Suprapubic skin (tissue), 4 donors: ENCODE results near the gene JOSD1. TPM values are rescaled to one million over a fixed set of nuclear protein-coding genes. Genes with fewer than 3 reads are reported as not detected.

Experiments used
- DNase-seq, 2 donors: peaks; one replicate each; pipeline ENCODE4 v3.0.0-alpha.2; 2019; ENCODE audit warnings: low spot score in 2 of 2
- H3K27ac ChIP-seq: fragments of 200-600 bp; sonication (generic); one replicate; pipeline ENCODE4 v1.5.1; 2019
- H3K27me3 ChIP-seq: fragments of 200-600 bp; sonication (generic); one replicate; pipeline ENCODE4 v1.5.1; 2019
- H3K36me3 ChIP-seq: fragments of 200-600 bp; sonication (generic); one replicate; pipeline ENCODE4 v1.5.1; 2019
- H3K4me1 ChIP-seq: fragments of 200-600 bp; sonication (generic); one replicate; pipeline ENCODE4 v1.5.1; 2019
- H3K4me3 ChIP-seq: fragments of 200-600 bp; sonication (generic); one replicate; pipeline ENCODE4 v1.5.1; 2019; ENCODE audit warnings: mild to moderate bottlenecking
- H3K9me3 ChIP-seq: fragments of 200-600 bp; sonication (generic); one replicate; pipeline ENCODE4 v1.5.1; 2019
- EP300 ChIP-seq: sonication (generic); formaldehyde crosslinking; IDR thresholded peaks from one replicate; pipeline ENCODE4 v1.6.1; 2017; ENCODE audit warnings: antibody characterized with exemption
- POLR2A ChIP-seq, 2 donors: fragments of 450-650 bp; IDR thresholded peaks; one replicate each; pipeline ENCODE4 v1.6.1; 2017; ENCODE audit warnings: antibody characterized with exemption in 2 of 2, mild to moderate bottlenecking in 2 of 2, moderate library complexity in 2 of 2
- POLR2AphosphoS5 ChIP-seq, 3 donors: sonication (generic); formaldehyde crosslinking; IDR thresholded peaks; one replicate each; pipeline ENCODE4 v1.6.1; 2017; ENCODE audit warnings: antibody characterized with exemption in 3 of 3
- WGBS: methylation state at CpG from one replicate; pipeline ENCODE4 v1.1.5; 2018; 5-methylcytosine and 5-hydroxymethylcytosine counted together
- total RNA-seq, 4 donors: library from RNA; depleted of rRNA; stranded (reverse); fragments of >200 nt; gene quantifications; one replicate each; pipeline ENCODE4 v1.1.0, GENCODE V29; 2016
- TF ChIP-seq, protein P1 (sequence below), 2 donors: fragments of 200-600 bp in 1 of 2; fragments of 450-650 bp in 1 of 2; sonication (generic) in 1 of 2; IDR thresholded peaks; one replicate each; pipeline ENCODE4 v1.5.1; 2016 to 2019; ENCODE audit warnings: antibody characterized with exemption in 2 of 2, mild to moderate bottlenecking in 1 of 2, moderate library complexity in 1 of 2

The JOSD1 gene
- total RNA-seq, 4 donors from 2014 or later: 51.4 to 87.4 (median 62.3) TPM

DNA sequence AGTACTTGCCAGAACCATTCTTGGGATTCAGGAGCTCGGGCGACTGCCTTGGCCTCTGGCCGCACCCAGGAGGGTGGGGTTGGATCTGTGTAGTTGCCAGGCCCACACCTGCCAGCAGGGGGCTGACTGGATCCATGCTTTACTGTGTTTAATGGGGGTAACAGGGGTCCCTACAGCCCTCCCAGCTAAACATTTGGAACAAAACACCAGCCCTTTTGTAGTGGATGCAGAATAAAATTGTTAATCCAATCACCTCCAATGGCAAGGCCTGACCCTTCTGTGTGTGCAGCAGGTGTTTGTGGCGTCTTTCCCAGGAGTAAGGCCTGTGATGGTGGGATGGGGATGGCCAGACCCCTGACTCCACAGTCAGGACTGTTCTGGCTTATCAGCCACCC lies 32.6 kb upstream of the JOSD1 start:
- TF ChIP-seq, protein P1, sequence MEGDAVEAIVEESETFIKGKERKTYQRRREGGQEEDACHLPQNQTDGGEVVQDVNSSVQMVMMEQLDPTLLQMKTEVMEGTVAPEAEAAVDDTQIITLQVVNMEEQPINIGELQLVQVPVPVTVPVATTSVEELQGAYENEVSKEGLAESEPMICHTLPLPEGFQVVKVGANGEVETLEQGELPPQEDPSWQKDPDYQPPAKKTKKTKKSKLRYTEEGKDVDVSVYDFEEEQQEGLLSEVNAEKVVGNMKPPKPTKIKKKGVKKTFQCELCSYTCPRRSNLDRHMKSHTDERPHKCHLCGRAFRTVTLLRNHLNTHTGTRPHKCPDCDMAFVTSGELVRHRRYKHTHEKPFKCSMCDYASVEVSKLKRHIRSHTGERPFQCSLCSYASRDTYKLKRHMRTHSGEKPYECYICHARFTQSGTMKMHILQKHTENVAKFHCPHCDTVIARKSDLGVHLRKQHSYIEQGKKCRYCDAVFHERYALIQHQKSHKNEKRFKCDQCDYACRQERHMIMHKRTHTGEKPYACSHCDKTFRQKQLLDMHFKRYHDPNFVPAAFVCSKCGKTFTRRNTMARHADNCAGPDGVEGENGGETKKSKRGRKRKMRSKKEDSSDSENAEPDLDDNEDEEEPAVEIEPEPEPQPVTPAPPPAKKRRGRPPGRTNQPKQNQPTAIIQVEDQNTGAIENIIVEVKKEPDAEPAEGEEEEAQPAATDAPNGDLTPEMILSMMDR (IDR thresholded peaks at IDR 0.05): peak; percentile 49 to 73
- no peak for TF ChIP-seq POLR2A (IDR thresholded peaks at IDR 0.05)
- DNase-seq: no peak
- no peaks in the 10 kb centered on the region for H3K9me3 ChIP-seq
- no peak overlapping the region for H3K4me3 ChIP-seq
- peak overlapping the region; percentile 37 for H3K27ac ChIP-seq
- WGBS: 40% methylated on average over 4 of the region's 4 CpGs
- peaks cover 77% of the 10 kb centered on the region for H3K36me3 ChIP-seq
- H3K27me3 ChIP-seq: no peaks in the 10 kb centered on the region
- H3K4me1 ChIP-seq: peaks cover 27% of the 10 kb centered on the region

DNA sequence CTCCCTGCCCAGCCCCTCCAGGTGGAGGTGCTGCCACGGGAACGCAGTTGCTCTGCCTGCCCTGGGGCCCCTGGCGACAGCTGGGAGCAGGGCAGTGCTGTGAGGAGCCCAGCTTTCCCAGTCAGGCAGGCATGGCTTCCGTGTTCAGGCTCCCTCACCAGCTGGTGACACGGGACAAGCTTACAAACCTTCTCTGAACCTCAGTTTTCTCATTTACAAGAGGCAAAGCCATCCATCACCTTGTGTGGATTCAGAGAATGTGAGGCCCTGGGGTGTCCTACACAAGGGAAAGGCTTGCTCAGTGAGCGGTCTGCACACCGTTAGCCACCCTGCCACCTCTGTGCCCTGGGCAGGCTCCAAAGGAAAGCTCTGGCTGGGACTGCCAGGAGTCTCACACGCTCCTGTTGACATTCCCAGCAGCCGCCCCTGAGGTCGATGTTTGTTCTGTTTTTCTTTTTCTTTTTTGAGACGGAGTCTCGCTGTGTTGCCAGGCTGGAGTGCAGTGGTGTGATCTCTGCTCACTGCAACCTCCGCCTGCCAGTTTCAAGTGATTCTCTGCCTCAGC lies 31.6 kb upstream of the JOSD1 start:
- no peak overlapping the region for H3K4me3 ChIP-seq
- no peak for DNase-seq
- H3K4me1 ChIP-seq: peaks cover 27% of the 10 kb centered on the region
- TF ChIP-seq EP300: no peak
- TF ChIP-seq, protein P1 (IDR thresholded peaks at IDR 0.05): no peak
- no peak for TF ChIP-seq POLR2A (IDR thresholded peaks at IDR 0.05)
- no peak for TF ChIP-seq POLR2AphosphoS5 (IDR thresholded peaks at IDR 0.05)
- H3K27me3 ChIP-seq: no peaks in the 10 kb centered on the region
- H3K36me3 ChIP-seq: peaks cover 77% of the 10 kb centered on the region
- WGBS: 52% methylated on average over 11 of the region's 13 CpGs
- H3K9me3 ChIP-seq: no peaks in the 10 kb centered on the region
- H3K27ac ChIP-seq: peak overlapping the region; percentile 17

DNA sequence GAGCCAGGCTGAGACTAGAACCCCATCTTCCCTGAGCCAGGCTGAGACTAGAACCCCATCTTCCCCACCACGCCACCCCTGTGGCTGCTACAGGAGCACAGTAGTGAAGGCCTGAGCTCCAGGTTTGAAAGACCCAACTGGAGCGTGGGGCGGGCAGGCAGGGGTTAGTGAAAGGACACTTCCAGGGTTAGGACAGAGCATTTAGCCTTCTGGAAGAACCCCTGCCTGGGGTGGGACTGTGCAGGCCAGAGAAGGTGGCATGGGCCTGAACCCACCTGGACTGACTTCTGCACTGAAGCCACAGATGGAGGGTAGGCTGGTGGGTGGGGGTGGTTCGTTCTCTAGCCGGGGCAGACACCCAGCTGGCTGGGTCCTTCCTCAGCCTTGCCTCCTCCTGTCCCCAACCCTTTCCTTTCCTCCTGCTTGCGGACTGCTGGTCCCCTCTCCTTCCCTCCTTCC lies 31.0 kb upstream of the JOSD1 start:
- peak overlapping the region; percentile 11 for H3K27ac ChIP-seq
- WGBS: 46% methylated on average over 3 of the region's 6 CpGs
- H3K4me1 ChIP-seq: peaks cover 27% of the 10 kb centered on the region
- no peak overlapping the region for H3K4me3 ChIP-seq
- TF ChIP-seq POLR2A (IDR thresholded peaks at IDR 0.05) (no peak), EP300 (no peak), POLR2AphosphoS5 (IDR thresholded peaks at IDR 0.05) (no peak)
- TF ChIP-seq, protein P1 (IDR thresholded peaks at IDR 0.05): no peak
- no peaks in the 10 kb centered on the region for H3K27me3 ChIP-seq
- peaks cover 77% of the 10 kb centered on the region for H3K36me3 ChIP-seq
- peak in 1 of 2 donors; percentile 61 for DNase-seq
- no peaks in the 10 kb centered on the region for H3K9me3 ChIP-seq

DNA sequence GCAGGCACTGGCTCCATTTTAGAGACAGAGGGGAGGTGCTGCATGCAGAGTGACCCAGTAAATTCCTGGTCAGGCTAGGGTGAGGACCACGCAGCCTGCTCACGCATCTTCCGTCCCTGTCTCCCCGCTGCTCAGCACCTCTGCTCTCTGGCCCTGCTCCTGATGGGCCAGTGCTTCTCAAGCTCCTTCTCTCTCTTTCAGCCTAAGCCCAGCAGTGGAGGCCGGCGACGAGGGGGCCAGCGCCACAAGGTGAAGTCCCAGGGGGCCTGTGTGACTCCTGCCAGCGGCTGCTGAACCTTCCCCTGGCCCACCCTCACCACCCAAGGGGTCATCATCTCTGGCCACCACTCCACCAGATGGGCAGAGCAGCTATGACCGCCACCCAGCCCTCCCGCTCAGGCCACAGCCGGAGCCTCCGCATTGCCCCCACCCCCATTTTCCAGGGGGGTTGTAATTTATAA lies 29.7 kb upstream of the JOSD1 start:
- WGBS: 91% methylated on average over 12 of the region's 13 CpGs
- Histone ChIP-seq H3K4me3 (no peak overlapping the region), H3K4me1 (peaks cover 21% of the 10 kb centered on the region), H3K9me3 (no peaks in the 10 kb centered on the region), H3K27ac (no peak overlapping the region), H3K36me3 (peaks cover 77% of the 10 kb centered on the region), H3K27me3 (no peaks in the 10 kb centered on the region)
- DNase-seq: peak in 1 of 2 donors; percentile 64
- TF ChIP-seq POLR2AphosphoS5 (IDR thresholded peaks at IDR 0.05) (no peak), EP300 (no peak), POLR2A (IDR thresholded peaks at IDR 0.05) (no peak)
- TF ChIP-seq, protein P1 (IDR thresholded peaks at IDR 0.05): no peak

DNA sequence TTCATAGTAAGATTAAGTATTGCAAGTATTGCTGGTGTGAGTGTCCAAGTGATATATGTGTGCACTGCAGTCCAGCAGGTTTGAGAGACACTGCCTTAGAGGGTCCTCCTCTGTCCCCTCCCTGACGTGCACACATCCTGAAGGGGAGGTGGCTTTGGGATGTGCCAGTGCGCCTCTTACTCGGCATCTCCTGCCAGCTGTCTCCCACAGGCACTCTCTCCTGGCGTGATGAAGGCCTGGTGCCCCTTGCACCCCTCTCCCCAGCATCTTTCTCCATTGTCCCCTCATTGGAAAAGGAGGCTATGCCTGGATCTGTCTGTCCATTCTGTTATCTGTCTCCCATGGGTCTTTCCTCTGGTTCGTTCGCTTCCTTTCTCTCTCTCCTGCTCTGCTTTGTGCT lies 29.2 kb upstream of the JOSD1 start:
- DNase-seq: no peak
- peaks cover 21% of the 10 kb centered on the region for H3K4me1 ChIP-seq
- H3K27ac ChIP-seq: no peak overlapping the region
- TF ChIP-seq POLR2A (IDR thresholded peaks at IDR 0.05) (no peak), EP300 (no peak), POLR2AphosphoS5 (IDR thresholded peaks at IDR 0.05) (no peak)
- TF ChIP-seq, protein P1 (IDR thresholded peaks at IDR 0.05): no peak
- no peak overlapping the region for H3K4me3 ChIP-seq
- WGBS: 84% methylated on average over 6 of the region's 6 CpGs
- no peaks in the 10 kb centered on the region for H3K27me3 ChIP-seq
- H3K36me3 ChIP-seq: peaks cover 78% of the 10 kb centered on the region
- H3K9me3 ChIP-seq: no peaks in the 10 kb centered on the region
